Measurements from ENCODE around the gene CSF3R. TPM values are rescaled to one million over a fixed set of nuclear protein-coding genes. Genes with fewer than 3 reads are reported as not detected.

CSF3R gene
- total and polyA plus RNA-seq, 2 experiments from 2014 or later: not detected

GRCh38 chr1:36457691-36458090 lies 25.0 kb downstream of the CSF3R start:
- no peak overlapping the region for H3K27ac ChIP-seq (ENCODE audit: low read depth)
- no peak for ATAC-seq

More at GRCh38 chr1:36457691-36458090, 25.0 kb downstream of the CSF3R start:
- H3K36me3 Mint-ChIP-seq (ENCODE audit: low read depth): peaks cover 71% of the 10 kb centered on the region
- Histone ChIP-seq H3K36me3 (ENCODE audit: insufficient read depth) (peaks cover 28% of the 10 kb centered on the region), H2AFZ (no peak overlapping the region), H3K27me3 (ENCODE audit: insufficient read depth) (no peaks in the 10 kb centered on the region), H3K79me2 (replicated peaks; ENCODE audit: insufficient read depth) (peaks cover under 1% of the 10 kb centered on the region; the same call in 1 of the 2 replicates), H3K4me1 (ENCODE audit: insufficient read depth) (no peaks in the 10 kb centered on the region), H3K4me3 (no peak overlapping the region), H3K9me2 (ENCODE audit: insufficient read depth) (no peaks in the 10 kb centered on the region), H3K4me2 (no peak overlapping the region), H3F3A (replicated peaks; ENCODE audit: low read depth) (no peaks in the 10 kb centered on the region), H4K20me1 (replicated peaks; ENCODE audit: insufficient read depth) (no peaks in the 10 kb centered on the region; the same call in none of the 2 replicates)
- H3K27ac Mint-ChIP-seq: no peak overlapping the region
- DNase-seq (ENCODE audit: low spot score): no peak
- H3K27me3 Mint-ChIP-seq (ENCODE audit: insufficient read depth, low read depth, poor library complexity): no peaks in the 10 kb centered on the region
- TF ChIP-seq EZH2 (IDR thresholded peaks at IDR 0.05; ENCODE audit: low read depth, unreplicated experiment): no peak
- no peak for TF ChIP-seq ZNF462 (CRISPR knock-in tag; IDR thresholded peaks at IDR 0.05)
- no peak for TF ChIP-seq ETS1 (IDR thresholded peaks at IDR 0.05)
- TF ChIP-seq POLR2AphosphoS5 (IDR thresholded peaks at IDR 0.05; ENCODE audit: low read depth): no peak
- no peak for TF ChIP-seq CREB1 (CRISPR knock-in tag; IDR thresholded peaks at IDR 0.05; ENCODE audit: low read depth)
- no peak for TF ChIP-seq EZH2phosphoT487 (IDR thresholded peaks at IDR 0.05; ENCODE audit: unreplicated experiment)
- H3K4me1 Mint-ChIP-seq: peaks cover 2% of the 10 kb centered on the region; the same call in 2 of the 3 replicates
- no peaks in the 10 kb centered on the region for H3K9me3 Mint-ChIP-seq
- H3K4me3 Mint-ChIP-seq: no peak overlapping the region
